GM12878 (cell line): ENCODE measurements around the gene DVL2. TPM values are rescaled to one million over a fixed set of nuclear protein-coding genes. Genes with fewer than 3 reads are reported as not detected.

Experiments used
- ATAC-seq: fragments of 200-7000 bp; cut with Tn5 transposase; 3 replicates; pipeline ENCODE4 v1.9.1; 2020; ENCODE audit warnings: mild to moderate bottlenecking, moderate library complexity
- BruUV-seq: library from RNA; stranded (reverse); fragments of 400-500 nt; replicated peaks from 2 replicates; lab custom pipeline; 2021; lab: Mats Ljungman, UMichigan
- CTCF ChIA-PET: fragments of 300-600 bp; sonication (Branson Sonifier 250); formaldehyde crosslinking; extraction: SDS; loops from one replicate; lab custom pipeline; 2021; ENCODE audit warnings: inconsistent platforms; lab: Yijun Ruan, JAX
- POLR2A ChIA-PET: fragments of 350-600 bp; formaldehyde crosslinking; extraction: SDS; loops from one replicate; lab custom pipeline; 2021; ENCODE audit warnings: inconsistent platforms; lab: Charles Lee
- RAD21 ChIA-PET: fragments of 300-600 bp; sonication (Branson Sonifier 250); formaldehyde crosslinking; loops from one replicate; lab custom pipeline; 2023; ENCODE audit warnings: antibody characterized with exemption; ENCODE audit not compliant: unreplicated experiment; lab: Charles Lee
- SMC1A ChIA-PET: fragments of 300-600 bp; sonication (Branson Sonifier 250); formaldehyde crosslinking; loops from one replicate; lab custom pipeline; 2023; ENCODE audit not compliant: unreplicated experiment, uncharacterized antibody; lab: Charles Lee
- DNase-seq: peaks from one replicate; pipeline ENCODE4 v3.0.0-alpha.2; 2011; ENCODE audit warnings: low read depth, low spot score
- FAIRE-seq: peaks from 3 replicates; lab custom pipeline; 2011; peaks lifted over from hg19 to GRCh38; lab: Jason Lieb, UNC
- H2AFZ ChIP-seq: 2 replicates; pipeline ENCODE4 v1.6.0; 2011; ENCODE audit warnings: low read depth, low read length, control low read depth; ENCODE audit not compliant: control insufficient read depth
- H3K27ac ChIP-seq: 2 replicates; pipeline ENCODE4 v1.5.1; 2011; ENCODE audit warnings: control low read depth; ENCODE audit not compliant: control insufficient read depth, insufficient read depth
- H3K27me3 ChIP-seq, 2 experiments: replicated peaks in 1 of 2; 2 replicates each; pipeline versions ENCODE4 v1.6.0 to v1.6.1; 2011; ENCODE audit warnings: low read length in 1 of 2; ENCODE audit not compliant: control insufficient read depth in 2 of 2, insufficient read depth in 2 of 2
- H3K36me3 ChIP-seq, 2 experiments: 2 replicates each; pipeline ENCODE4 v1.5.1; 2011; ENCODE audit warnings: low read length in 1 of 2; ENCODE audit not compliant: control insufficient read depth in 2 of 2, insufficient read depth in 2 of 2
- H3K4me1 ChIP-seq: 2 replicates; pipeline ENCODE4 v1.6.1; 2011; ENCODE audit warnings: mild to moderate bottlenecking, low read length, moderate library complexity, mixed read lengths; ENCODE audit not compliant: control insufficient read depth, insufficient read depth
- H3K4me2 ChIP-seq: 2 replicates; pipeline ENCODE4 v1.6.0; 2011; ENCODE audit warnings: control low read depth; ENCODE audit not compliant: control insufficient read depth, insufficient read depth
- H3K4me3 ChIP-seq: fragments of 200-600 bp; sonication (generic); 2 replicates; pipeline ENCODE4 v1.5.1; 2016
- H3K79me2 ChIP-seq: 2 replicates; pipeline ENCODE4 v1.6.0; 2011; ENCODE audit warnings: low read length; ENCODE audit not compliant: control insufficient read depth, insufficient read depth
- H3K9ac ChIP-seq: 2 replicates; pipeline ENCODE4 v1.8.0; 2011; ENCODE audit warnings: low read length, control low read depth, mixed read lengths; ENCODE audit not compliant: control insufficient read depth, insufficient read depth
- H3K9me3 ChIP-seq: replicated peaks from 3 replicates; pipeline ENCODE4 v1.5.1; 2011; ENCODE audit warnings: mild to moderate bottlenecking, low read length; ENCODE audit not compliant: control insufficient read depth, insufficient read depth
- H4K20me1 ChIP-seq: 2 replicates; pipeline ENCODE4 v1.6.0; 2011; ENCODE audit not compliant: control insufficient read depth, insufficient read depth
- BCLAF1 ChIP-seq: fragments of 450-650 bp; IDR thresholded peaks from 2 replicates; pipeline ENCODE4 v1.6.1; 2017; ENCODE audit warnings: antibody characterized with exemption, mild to moderate bottlenecking, moderate library complexity
- E2F4 ChIP-seq: IDR thresholded peaks from 2 replicates; pipeline ENCODE4 v1.6.1; 2012; ENCODE audit warnings: low read depth, low read length, improper control_type of control experiment
- ETV6 ChIP-seq, 2 experiments: fragments of 450-650 bp in 1 of 2; IDR thresholded peaks in 1 of 2; conservative IDR thresholded peaks in 1 of 2; 2 replicates each; pipeline ENCODE4 v1.6.1; 2014; ENCODE audit warnings: antibody characterized with exemption in 1 of 2, borderline replicate concordance in 1 of 2, low read depth in 1 of 2, mild to moderate bottlenecking in 1 of 2, moderate library complexity in 1 of 2
- EZH2 ChIP-seq: IDR thresholded peaks from 2 replicates; pipeline ENCODE4 v1.6.1; 2012; ENCODE audit warnings: low read depth, mild to moderate bottlenecking, control low read depth, inconsistent platforms, low read length, borderline replicate concordance; ENCODE audit not compliant: control insufficient read depth
- HDAC6 ChIP-seq: fragments of 200-600 bp; sonication (generic); IDR thresholded peaks from one replicate; pipeline ENCODE4 v1.8.0; 2017; ENCODE audit warnings: antibody characterized with exemption; ENCODE audit not compliant: unreplicated experiment
- HDGF ChIP-seq: fragments of 450-650 bp; IDR thresholded peaks from 2 replicates; pipeline ENCODE4 v1.6.1; 2016; ENCODE audit warnings: antibody characterized with exemption
- IRF3 ChIP-seq: fragments of 450-650 bp; IDR thresholded peaks from 2 replicates; pipeline ENCODE4 v1.6.1; 2014; ENCODE audit warnings: mild to moderate bottlenecking
- MTA3 ChIP-seq: IDR thresholded peaks from 2 replicates; pipeline ENCODE4 v1.6.1; 2012; ENCODE audit warnings: low read length, inconsistent platforms, borderline replicate concordance
- POLR2AphosphoS2 ChIP-seq: IDR thresholded peaks from 2 replicates; pipeline ENCODE4 v1.6.1; 2011; ENCODE audit warnings: low read depth, mild to moderate bottlenecking, low read length, improper control_type of control experiment, moderate library complexity
- RB1 ChIP-seq: fragments of 450-650 bp; formaldehyde crosslinking; IDR thresholded peaks from 2 replicates; pipeline ENCODE4 v1.6.1; 2017; ENCODE audit warnings: mild to moderate bottlenecking, borderline replicate concordance
- RUNX3 ChIP-seq: IDR thresholded peaks from 2 replicates; pipeline ENCODE4 v1.6.1; 2012; ENCODE audit warnings: low read length, inconsistent platforms
- SIN3A ChIP-seq: IDR thresholded peaks from 2 replicates; pipeline ENCODE4 v1.6.1; 2012; ENCODE audit warnings: low read depth, low read length, improper control_type of control experiment
- SUPT20H ChIP-seq: IDR thresholded peaks from 2 replicates; pipeline ENCODE4 v1.6.1; 2011; ENCODE audit warnings: low read depth, mild to moderate bottlenecking, low read length, moderate library complexity, borderline replicate concordance; ENCODE audit not compliant: control insufficient read depth
- TAF1 ChIP-seq: IDR thresholded peaks from 2 replicates; pipeline ENCODE4 v1.6.1; 2011; ENCODE audit warnings: mild to moderate bottlenecking, low read depth, low read length, borderline replicate concordance
- YBX1 ChIP-seq: fragments of 450-650 bp; IDR thresholded peaks from 2 replicates; pipeline ENCODE4 v1.6.1; 2016; ENCODE audit warnings: antibody characterized with exemption
- ZNF217 ChIP-seq: fragments of 450-650 bp; IDR thresholded peaks from 2 replicates; pipeline ENCODE4 v1.6.1; 2017; ENCODE audit warnings: antibody characterized with exemption, mild to moderate bottlenecking
- WGBS: methylation state at CpG from one replicate; pipeline ENCODE4 v1.1.6; 2016; ENCODE audit warnings: low lambda C conversion rate; ENCODE audit not compliant: insufficient replicate concordance, insufficient coverage; ENCODE audit errors: missing lambda C conversion rate; 5-methylcytosine and 5-hydroxymethylcytosine counted together
- in situ Hi-C: fragments of 300-500 bp; cut with MboI; formaldehyde crosslinking; loops from 9 replicates; pipeline ENCODE4 v1.14.3; 2018; ENCODE audit warnings: mixed read lengths
- intact Hi-C: fragments of 100-400 bp; cut with micrococcal nuclease; formaldehyde crosslinking; loops from one replicate; pipeline ENCODE4 v1.14.2; 2022; ENCODE audit not compliant: unreplicated experiment
- polyA plus RNA-seq, 11 experiments: library from polyadenylated mRNA; depleted of rRNA in 4 of 11; unstranded in 6 of 11; stranded (reverse) in 5 of 11; fragments of >200 nt; fragmentation: Nextera tagmentation in 4 of 11; fragmentation: Illumina TruSeq in 1 of 11; extraction: Ambion mirVana in 4 of 11; extraction: Trizol in 1 of 11; gene quantifications; 1 replicate in 1 of 11; 2 replicates in 10 of 11; pipeline versions ENCODE4 v1.2.1 to v1.2.3, GENCODE V29; 2011 to 2016; ENCODE audit warnings: inconsistent platforms in 2 of 11, missing spikeins in 2 of 11, low read depth in 1 of 11
- total RNA-seq, 4 experiments: library from RNA; depleted of rRNA in 3 of 4; stranded (reverse); fragments of >200 nt in 3 of 4; fragmentation: Illumina TruSeq in 1 of 4; extraction: Trizol in 1 of 4; gene quantifications; 2 replicates each; pipeline versions ENCODE4 v1.2.1 to v1.2.3, GENCODE V29; 2013 to 2021

The DVL2 gene
- total and polyA plus RNA-seq, 10 of the 15 experiments (the other 5 are each of a cell fraction or from before 2014, with no cell fraction given): 0.97 to 44.8 (median 23.2) TPM

GRCh38 chr17:7190276-7190917, 43.9 kb downstream of the DVL2 start:
- WGBS: 51% methylated on average over 14 of the region's 14 CpGs
- no peak overlapping the region for H3K4me3 ChIP-seq
- FAIRE-seq (no peak), ATAC-seq (no peak), DNase-seq (no peak)
- RAD21 ChIA-PET: no interaction called here
- H2AFZ ChIP-seq: no peak overlapping the region
- no peak overlapping the region for H3K9ac ChIP-seq
- no TSS peak for BruUV-seq
- POLR2A ChIA-PET: interaction anchor here (0.6 kb wide), 1 partner anchor 145 kb away, joined by 3 read pairs; no protein-coding TSS in a partner anchor
- in situ Hi-C loops (no loop called here), intact Hi-C loops (no loop called here)
- no peak overlapping the region for H3K4me2 ChIP-seq
- SMC1A ChIA-PET: no interaction called here
- no peaks in the 10 kb centered on the region for H3K9me3 ChIP-seq
- no peaks in the 10 kb centered on the region for H3K4me1 ChIP-seq
- no peaks in the 10 kb centered on the region for H3K79me2 ChIP-seq
- no peak overlapping the region for H3K27ac ChIP-seq
- CTCF ChIA-PET: no interaction called here
- H4K20me1 ChIP-seq: no peaks in the 10 kb centered on the region
- H3K27me3 ChIP-seq: no peaks in the 10 kb centered on the region
- H3K36me3 ChIP-seq: no peaks in the 10 kb centered on the region
- TF ChIP-seq MTA3 (no peak), YBX1 (no peak), SIN3A (no peak), EZH2 (no peak), ZNF217 (no peak), BCLAF1 (no peak), IRF3 (no peak), RB1 (no peak), POLR2AphosphoS2 (no peak), SUPT20H (no peak), HDAC6 (no peak), ETV6 (conservative IDR thresholded peaks at IDR 0.05 in 1 of 2, IDR thresholded peaks at IDR 0.05 in 1 of 2; ENCODE audit: borderline replicate concordance in 1 of 2, low read depth in 1 of 2) (no peak), E2F4 (no peak), HDGF (no peak), RUNX3 (no peak), TAF1 (no peak)
